ENCODE measurements around the gene NKD1. TPM values are rescaled to one million over a fixed set of nuclear protein-coding genes. Genes with fewer than 3 reads are reported as not detected.

Gene NKD1
- total and polyA plus RNA-seq, 2 of the 8 experiments (the other 6 are each of a cell fraction or from before 2014, with no cell fraction given) = 0.70 to 4.5 TPM

GRCh38 chr16:50697421-50697715 is 149.2 kb downstream of the NKD1 start:
- peaks cover 0 to 26% (median 21%) of the 10 kb centered on the region in 4 experiments; a peak in 6 of 7 replicates for H3K27me3 ChIP-seq (replicated peaks in 1 of 4; ENCODE audit: control insufficient read depth in 3 of 4, extremely low read depth in 1 of 4, insufficient read depth in 3 of 4, low read length in 3 of 4)
- H3K79me1 ChIP-seq (ENCODE audit: low read depth, low read length) = no peaks in the 10 kb centered on the region
- DNase-seq (ENCODE audit: low read depth in 1 of 2, low spot score in 2 of 2) (no peak), FAIRE-seq (no peak)
- H3K56ac ChIP-seq (replicated peaks; ENCODE audit: insufficient read length, low read depth, low read length) = no peak overlapping the region
- H3K4ac ChIP-seq (replicated peaks; ENCODE audit: insufficient read length, low read depth, low read length) = no peak overlapping the region
- H4K5ac ChIP-seq (ENCODE audit: insufficient read length, low read depth, low read length) = no peak overlapping the region
- H3K9me3 ChIP-seq (ENCODE audit: insufficient read depth in 2 of 2, low read depth in 1 of 2, low read length in 1 of 2) = no peaks in the 10 kb centered on the region
- H2BK20ac ChIP-seq (ENCODE audit: low read length) = no peak overlapping the region
- no peak overlapping the region for H4K91ac ChIP-seq (replicated peaks; ENCODE audit: insufficient read length, low read length)
- H2BK120ac ChIP-seq (replicated peaks; ENCODE audit: low read depth, low read length) = no peak overlapping the region
- no peak overlapping the region for H3K14ac ChIP-seq (ENCODE audit: insufficient read length)
- H3K4me3 ChIP-seq (ENCODE audit: extremely low read depth in 1 of 4, insufficient read depth in 2 of 4, low read depth in 3 of 4, low read length in 4 of 4) = no peak overlapping the region
- peaks cover 0 to 7% of the 10 kb centered on the region in 2 experiments for H4K20me1 ChIP-seq (replicated peaks in 1 of 2; ENCODE audit: control insufficient read depth in 1 of 2, insufficient read depth in 2 of 2, low read length in 2 of 2)
- H3K36me3 ChIP-seq (ENCODE audit: control insufficient read depth in 2 of 4, insufficient read depth in 4 of 4, low read length in 3 of 4) = no peaks in the 10 kb centered on the region
- H2BK15ac ChIP-seq (ENCODE audit: low read length) = no peak overlapping the region
- no peak overlapping the region for H3K18ac ChIP-seq (ENCODE audit: extremely low read depth, low read length)
- no peak overlapping the region for H3K4me2 ChIP-seq (ENCODE audit: insufficient read depth in 1 of 2, low read depth in 2 of 2, low read length in 2 of 2)
- H4K8ac ChIP-seq (ENCODE audit: extremely low read depth, insufficient read depth, low read length) = peak overlapping the region; percentile 38; the same call in 1 of the 2 replicates
- ChIA-PET CTCF (ENCODE audit: partially characterized antibody) (interaction anchor here (1.6 to 2.4 kb wide), 2 partner anchors 13 to 20 kb away, joined by 4 to 5 read pairs; no protein-coding TSS in a partner anchor), POLR2A (ENCODE audit: partially characterized antibody) (no interaction called here)
- H3K23ac ChIP-seq (ENCODE audit: insufficient read length) = no peak overlapping the region
- peaks cover 14% of the 10 kb centered on the region for H3K23me2 ChIP-seq (ENCODE audit: low read depth, low read length)
- peaks cover 0 to 6% (median 1%) of the 10 kb centered on the region in 4 experiments; a peak in 3 of 7 replicates for H3K4me1 ChIP-seq (replicated peaks in 1 of 4; ENCODE audit: control insufficient read depth in 3 of 4, insufficient read depth in 4 of 4, low read length in 3 of 4)
- TF ChIP-seq TAF1 (IDR thresholded peaks at IDR 0.05; ENCODE audit: low read depth, low read length) (no peak), SUZ12 (IDR thresholded peaks at IDR 0.05; ENCODE audit: low read length) (no peak)
- H2BK5ac ChIP-seq (ENCODE audit: low read depth, low read length) = no peak overlapping the region
- H3K79me2 ChIP-seq (ENCODE audit: control insufficient read depth in 1 of 2, insufficient read depth in 2 of 2, low read length in 2 of 2) = no peaks in the 10 kb centered on the region
- no peak overlapping the region for H2BK12ac ChIP-seq (ENCODE audit: low read depth, low read length)
- 96% methylated on average over 4 of the region's 5 CpGs; no CpG with 5 or more reads in 1 of the 2 experiments for WGBS, 2 experiments (ENCODE audit: extremely low coverage in 1 of 2, insufficient coverage in 1 of 2, insufficient read length in 1 of 2, insufficient replicate concordance in 2 of 2, low coverage in 1 of 2, low lambda C conversion rate in 2 of 2, missing lambda C conversion rate in 1 of 2)
- H3K9ac ChIP-seq (replicated peaks in 1 of 4; ENCODE audit: extremely low read depth in 1 of 4, low read depth in 3 of 4, low read length in 3 of 4) = no peak overlapping the region
- no peak overlapping the region for H2AK5ac ChIP-seq (ENCODE audit: low read depth, low read length)
- H3K27ac ChIP-seq (ENCODE audit: low read depth, low read length) = no peak overlapping the region
- H2AFZ ChIP-seq (ENCODE audit: low read length) = no peak overlapping the region

Data from H1 (cell line).